NCI-H128 (cell line): ENCODE results near the gene COX14.
A peak's percentile ranks its signal among the peaks of the same experiment; 100 is the strongest.
"Not testable (repeated sequence)": the region's sequence is repeated elsewhere in the genome, so short reads cannot be mapped to it uniquely, and the experiment has no call there.

Experiments
- DNase-seq: peaks from one replicate; lab custom pipeline; 2025; ENCODE audit not compliant: unreplicated experiment; lab: John Stamatoyannopoulos, UW

The COX14 gene

DNA sequence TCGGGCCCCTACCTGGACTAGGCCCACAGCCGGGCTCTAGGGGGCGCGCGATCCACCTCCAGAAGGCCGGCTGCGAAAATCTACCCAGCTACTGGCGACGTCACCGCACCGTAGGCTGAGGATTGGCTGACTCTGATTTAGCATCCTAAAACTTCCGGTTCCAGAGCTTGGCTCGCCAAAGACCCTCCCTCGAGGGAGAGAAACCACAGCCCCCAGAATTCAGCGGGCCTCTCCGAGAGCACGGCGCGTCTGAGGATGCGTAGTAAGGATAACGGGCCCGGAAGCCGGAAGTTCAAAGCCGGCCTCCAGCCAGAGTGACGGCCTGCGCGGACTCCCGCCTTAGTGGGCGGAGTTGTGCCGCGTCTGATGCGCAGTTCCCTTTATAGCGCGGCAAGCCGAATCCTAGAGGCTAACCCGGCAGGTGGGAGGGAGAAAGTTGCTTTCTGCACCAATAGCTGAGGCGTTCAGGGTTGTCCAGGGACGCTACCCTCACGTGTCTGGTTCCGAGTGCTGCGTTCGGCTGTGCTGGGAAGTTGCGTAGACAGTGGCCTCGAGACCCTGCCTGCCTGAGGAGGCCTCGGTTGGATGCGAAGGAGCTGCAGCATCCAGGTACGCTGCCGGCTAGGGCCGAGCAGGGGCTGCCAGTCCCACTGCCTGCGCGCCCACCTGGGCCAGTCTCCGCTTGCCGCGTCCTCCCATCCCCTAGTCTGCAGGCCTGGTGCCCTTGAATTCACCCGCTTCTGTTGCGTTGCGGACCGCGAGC lies at the start of gene COX14:
TSS of gene COX14 (plus strand) at position 544 of the 763 bp plus-strand sequence. CDS start 7,808 bp downstream, outside the sequence.
- DNase-seq: peak; percentile 100

DNA sequence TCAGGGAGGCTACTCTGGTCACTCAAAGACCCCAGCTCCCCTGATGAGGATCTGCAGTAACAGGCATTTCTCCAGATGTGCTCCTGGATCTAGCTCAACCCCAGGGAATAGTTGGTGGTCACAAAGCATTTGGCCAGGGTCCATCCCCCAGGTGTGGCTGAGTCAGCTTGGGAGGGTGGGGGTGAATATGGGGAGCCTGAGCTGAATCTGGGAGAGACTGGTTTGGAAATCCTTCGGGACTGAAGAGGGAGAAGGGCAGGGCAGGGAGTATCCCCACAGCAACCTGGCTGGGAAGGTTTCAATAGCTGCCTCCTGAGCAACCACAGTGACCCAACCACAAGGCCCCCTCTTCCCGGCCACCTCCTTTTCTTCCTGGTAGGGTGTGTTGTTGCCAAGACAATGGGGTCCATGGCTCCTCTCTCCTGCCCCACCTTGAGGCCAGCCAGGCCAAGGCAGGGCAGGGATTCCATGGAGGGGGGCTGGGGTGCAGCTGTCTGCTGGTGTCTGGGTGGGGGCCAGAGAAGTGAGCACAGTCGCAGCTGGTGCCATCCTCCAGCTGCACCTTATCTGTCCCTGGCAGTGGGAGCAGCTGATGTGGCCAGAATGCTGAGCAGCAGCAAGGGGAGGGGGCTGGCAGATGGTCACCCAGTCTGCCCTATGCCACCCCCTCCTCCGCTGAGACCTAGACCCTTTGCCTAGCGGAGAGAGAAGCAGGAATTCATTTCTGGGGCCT lies 49.1 kb upstream of the COX14 start:
- no peak for DNase-seq

DNA sequence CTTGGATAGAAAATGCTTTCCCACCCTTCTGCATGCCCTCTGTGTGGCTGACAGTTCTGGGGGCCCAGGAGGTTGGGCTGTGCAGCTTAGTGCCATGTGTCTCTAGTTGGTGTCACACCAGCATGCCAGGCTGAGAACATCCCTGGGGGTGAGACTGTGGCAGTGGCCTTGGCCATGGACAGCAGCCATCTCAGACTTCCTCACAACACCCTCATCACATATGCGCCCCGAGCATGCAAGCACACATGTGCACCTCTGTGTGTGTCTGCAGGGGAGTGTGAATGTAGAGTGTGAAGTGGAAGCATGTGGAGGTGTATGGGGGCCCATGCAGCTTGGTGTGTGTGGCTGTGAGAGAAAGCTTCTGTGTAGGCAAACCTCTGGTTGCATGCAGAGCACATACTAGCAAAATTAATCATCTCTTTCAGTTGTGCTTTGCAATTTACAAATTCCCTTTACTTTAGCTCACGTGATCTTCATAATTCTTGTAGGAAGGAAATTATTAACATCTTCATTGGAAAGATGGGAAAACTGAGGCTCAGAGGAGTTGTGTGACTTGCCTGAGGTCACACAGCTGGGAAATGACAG lies 46.2 kb upstream of the COX14 start:
- DNase-seq: no peak

DNA sequence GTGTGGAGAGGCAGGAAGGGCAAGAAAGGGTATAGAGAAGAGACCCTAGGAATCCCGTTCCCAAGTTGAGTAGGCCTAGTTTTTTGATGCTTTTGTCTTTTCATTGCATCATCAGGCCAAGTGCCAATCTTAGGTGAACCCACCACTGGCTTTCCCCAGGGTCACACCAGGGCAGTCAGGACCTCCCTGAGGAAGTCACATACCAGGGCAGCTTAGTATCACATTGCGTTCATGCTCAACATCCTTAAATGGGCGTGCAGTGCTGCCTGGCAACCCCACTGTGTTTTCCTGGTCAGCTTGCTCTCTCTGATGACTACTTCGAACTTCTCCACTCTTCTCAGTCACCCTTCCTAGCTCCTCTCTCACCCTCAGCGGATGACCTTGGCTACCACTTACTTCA lies 45.6 kb upstream of the COX14 start:
- DNase-seq: no peak

DNA sequence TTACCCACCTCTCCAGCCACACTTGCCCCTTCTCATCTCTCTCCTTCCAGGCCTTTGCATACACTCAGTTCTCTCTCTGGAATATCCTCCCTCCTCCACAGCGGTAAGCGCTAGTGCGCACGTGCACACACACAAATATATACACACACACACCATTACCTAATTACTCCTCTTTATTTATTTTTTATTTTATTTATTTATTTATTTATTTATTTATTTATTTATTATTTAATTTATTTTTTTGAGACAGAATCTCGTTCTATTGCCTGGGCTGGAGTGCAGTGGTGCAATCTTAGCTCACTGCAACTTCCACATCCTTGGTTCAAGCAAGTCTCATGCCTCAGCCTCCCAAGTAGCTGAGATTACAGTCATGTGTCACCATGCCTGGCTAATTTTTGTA lies 43.0 kb upstream of the COX14 start:
- no peak for DNase-seq

DNA sequence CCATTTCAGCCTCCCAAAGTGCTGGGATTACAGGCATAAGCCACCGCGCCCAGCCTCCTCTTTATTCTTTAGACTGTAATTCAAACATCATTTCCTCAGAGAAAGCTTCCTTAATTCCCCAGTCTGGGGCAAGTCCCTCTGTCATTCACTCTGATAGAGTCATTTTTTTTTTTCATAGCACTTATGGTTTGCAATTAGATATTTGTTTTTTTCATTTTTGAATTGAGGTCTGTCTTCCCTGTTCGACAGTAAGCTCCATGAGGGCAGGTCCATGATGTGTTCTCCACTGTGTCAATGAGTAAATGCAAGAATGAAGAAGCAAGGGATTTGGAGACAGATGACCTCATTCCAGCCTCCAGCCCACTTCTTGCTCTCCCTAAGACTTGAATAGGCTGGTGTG lies 42.5 kb upstream of the COX14 start:
- DNase-seq: no peak

DNA sequence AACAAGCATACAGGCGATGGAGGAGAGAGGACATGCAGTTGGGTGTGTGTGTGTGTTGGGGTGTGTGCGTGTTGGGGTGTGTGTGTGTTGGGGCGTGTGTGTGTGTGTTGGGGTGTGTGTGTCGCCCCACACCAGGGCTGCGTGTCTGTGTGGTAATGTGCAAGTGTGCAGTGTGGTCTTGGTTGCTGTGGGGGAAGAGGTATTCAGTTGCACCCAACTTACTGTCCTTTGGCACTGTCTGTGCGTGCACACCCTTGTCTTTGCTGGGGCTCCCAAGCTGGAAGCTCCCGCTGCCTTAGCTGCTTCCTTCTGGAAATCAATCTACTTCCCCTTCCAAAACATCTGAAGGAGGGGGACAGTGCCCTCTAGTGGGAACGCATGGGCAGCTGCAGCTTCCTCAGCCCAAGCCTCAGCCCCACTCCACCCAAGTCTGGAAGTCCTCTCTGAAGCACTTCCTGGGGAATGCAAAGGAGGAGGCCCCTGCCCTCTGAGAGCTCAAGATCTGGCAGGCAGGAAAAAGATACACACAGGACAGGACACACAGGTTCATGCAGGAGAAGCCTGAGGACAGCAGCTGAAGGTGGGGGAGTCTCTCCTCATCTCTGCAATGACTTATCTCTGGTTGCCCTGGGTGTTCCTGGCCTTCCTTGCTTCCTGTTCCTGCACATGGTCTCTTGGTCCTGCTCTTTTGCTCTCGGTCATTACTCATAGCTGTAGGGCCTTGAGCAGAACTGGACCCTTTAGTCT lies 41.5 kb upstream of the COX14 start:
- peak; percentile 44 for DNase-seq

DNA sequence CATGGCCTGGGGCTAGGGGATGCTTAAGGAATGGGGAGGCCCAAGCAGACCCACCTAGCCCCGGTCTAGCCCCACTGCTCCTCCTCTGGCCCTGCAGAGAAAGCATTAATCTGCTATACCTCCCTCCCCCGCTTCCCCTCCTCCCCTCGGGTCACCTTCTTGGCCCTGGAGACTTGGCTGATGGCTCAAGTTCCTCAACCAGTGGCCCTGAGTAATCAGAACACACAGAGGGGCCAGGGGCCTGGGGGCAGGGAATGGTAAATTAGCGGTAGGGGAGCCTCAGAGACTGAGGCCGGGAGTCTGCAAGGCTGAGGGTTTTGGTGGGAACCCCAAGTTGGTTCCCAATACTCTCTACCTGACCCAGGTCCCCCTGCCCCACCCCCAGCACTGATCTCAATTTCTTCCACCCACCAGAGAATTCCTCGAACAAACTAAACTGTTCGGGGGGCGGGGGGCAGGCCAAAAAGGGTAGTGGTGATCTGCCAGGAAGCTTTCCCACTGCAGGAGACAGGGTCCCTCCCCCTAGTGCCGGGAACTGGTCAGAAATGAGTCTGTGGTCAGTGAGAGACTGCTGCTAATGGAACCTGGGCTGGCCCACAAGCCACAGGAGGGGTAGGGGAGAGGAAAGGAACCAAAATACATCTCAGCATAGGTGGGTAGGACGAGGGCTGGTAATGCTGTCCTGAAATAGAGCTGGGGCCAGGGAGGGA lies 39.7 kb upstream of the COX14 start:
- DNase-seq: no peak

DNA sequence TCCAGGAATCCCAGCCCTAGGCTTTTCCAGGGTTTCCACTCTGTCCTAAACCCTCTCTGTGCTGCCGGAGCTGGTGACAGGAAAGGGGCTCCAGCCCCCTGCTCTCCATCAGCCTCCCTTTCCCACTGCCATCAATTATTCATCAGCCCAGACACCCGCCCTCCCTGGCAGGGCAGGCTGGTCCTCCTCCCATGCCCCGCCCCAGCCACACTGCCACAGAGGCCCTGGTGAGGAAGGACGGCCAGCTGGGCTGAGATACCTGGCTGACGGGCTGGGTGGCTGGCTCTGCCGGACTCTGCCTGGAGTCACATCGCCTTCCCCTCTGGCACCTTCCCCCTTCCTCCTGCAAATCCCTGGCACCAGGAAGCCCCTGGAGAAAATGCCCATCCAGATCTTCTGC lies 38.8 kb upstream of the COX14 start:
- no peak for DNase-seq

DNA sequence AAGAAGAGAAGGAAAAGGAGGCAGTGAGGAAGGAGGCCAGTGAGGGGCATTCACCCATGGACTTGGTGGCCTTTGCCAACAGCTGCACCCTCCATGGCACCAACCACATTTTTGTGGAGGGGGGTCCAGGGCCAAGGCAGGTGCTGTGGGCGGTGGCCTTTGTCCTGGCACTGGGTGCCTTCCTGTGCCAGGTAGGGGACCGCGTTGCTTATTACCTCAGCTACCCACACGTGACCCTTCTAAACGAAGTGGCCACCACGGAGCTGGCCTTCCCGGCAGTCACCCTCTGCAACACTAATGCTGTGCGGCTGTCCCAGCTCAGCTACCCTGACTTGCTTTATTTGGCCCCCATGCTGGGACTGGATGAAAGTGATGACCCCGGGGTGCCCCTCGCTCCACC lies 38.3 kb upstream of the COX14 start:
- DNase-seq: no peak

DNA sequence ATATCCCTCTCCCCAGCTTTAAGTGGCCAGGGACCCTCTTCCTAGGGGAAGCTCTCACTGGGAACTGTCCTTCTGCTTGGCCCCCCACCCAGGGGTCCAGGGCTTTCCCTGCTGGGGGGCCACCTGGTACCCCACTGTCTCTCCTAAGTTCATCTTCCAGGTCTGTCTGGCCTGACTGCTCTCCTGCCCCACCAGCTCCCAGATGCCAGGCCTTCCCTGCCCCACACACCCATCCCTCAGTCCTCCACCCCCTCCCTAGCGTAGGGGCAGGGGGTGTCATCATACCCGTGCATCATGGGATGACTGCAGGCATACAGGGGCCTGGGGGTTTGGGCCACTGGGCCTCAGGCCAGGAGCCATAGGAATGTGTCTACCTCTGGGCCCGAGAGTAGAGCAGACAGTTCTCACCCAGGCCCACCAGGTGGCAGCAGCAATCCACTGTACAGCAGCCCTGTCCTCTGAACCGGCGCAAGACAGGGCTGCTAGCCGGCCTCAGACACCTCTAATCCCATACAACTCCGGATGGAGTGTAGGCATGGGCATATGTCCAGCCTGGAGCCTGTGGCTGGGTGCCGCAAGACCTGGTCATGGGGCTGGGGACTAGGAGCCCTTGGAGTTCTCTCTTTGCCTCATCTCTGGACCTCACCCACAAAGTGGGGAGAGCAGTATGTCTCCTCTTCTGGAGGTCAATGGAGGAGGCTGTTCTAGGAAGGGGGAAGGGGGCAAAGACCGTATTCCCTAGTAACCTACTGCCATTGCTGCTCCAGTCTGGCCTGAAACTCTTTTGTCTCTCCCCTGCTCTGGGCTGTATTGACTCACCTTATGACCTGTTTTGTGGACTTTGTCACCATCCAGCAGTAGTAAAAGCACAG lies 36.9 kb upstream of the COX14 start:
- DNase-seq: peak; percentile 72

DNA sequence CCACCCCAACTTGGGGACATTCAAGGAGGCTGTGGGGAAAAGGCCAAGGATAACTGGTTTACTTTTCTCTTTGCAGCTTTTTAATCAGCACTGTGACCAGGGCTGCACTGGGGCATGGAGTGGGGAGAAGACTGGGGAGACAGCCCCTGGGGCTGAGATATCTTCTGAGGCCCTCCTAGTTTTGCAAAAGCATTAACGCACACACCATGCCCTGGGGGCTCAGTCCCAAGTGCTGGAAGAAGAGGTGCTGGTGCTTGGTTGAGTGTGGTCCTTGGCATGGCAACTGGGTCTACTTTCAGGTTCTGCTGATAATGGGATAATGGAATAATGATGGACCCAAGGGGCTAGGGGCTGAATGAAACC lies 36.2 kb upstream of the COX14 start:
- no peak for DNase-seq

DNA sequence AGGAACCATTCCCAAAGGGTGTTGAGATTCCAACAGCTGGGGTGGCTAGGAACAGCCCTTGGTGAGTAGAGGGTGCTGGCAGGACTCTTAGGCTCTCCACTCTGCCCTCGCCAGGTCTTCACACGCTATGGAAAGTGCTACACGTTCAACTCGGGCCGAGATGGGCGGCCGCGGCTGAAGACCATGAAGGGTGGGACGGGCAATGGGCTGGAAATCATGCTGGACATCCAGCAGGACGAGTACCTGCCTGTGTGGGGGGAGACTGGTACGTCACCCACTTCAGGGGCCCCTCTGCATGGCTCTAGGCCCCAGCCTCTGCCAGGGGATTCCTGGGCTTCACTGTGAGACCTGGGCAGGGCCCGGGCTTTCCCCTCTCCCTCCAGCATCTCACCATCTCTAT lies 34.9 kb upstream of the COX14 start:
- no peak for DNase-seq

DNA sequence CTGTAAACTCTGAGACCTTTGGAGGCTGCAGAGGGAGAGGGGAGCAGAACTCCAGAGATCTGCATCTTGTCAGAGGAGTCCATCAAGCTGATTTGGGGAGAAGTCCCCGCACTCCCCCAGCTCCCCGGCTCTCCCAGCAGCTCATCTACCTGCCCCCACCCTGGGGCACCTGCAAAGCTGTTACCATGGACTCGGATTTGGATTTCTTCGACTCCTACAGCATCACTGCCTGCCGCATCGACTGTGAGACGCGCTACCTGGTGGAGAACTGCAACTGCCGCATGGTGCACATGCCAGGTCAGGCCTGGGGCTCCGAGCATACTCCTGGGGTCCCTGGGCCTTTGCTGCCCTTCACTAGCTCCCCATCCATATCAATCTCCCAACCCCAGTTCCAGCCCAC lies 33.8 kb upstream of the COX14 start:
- no peak for DNase-seq

DNA sequence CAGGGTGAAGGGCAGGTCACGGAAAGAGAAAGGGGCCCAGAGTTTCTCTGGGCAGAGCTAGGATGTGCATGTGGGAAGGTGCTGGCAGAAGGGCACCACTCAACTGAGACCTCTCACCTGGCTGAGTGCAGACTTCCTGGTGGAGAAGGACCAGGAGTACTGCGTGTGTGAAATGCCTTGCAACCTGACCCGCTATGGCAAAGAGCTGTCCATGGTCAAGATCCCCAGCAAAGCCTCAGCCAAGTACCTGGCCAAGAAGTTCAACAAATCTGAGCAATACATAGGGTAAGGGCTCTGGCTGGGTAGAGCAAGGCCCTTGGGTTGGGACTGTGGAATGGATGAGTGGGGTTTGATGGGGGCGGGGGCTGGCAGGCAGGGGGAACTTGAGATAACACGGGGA lies 32.3 kb upstream of the COX14 start:
- no peak for DNase-seq

DNA sequence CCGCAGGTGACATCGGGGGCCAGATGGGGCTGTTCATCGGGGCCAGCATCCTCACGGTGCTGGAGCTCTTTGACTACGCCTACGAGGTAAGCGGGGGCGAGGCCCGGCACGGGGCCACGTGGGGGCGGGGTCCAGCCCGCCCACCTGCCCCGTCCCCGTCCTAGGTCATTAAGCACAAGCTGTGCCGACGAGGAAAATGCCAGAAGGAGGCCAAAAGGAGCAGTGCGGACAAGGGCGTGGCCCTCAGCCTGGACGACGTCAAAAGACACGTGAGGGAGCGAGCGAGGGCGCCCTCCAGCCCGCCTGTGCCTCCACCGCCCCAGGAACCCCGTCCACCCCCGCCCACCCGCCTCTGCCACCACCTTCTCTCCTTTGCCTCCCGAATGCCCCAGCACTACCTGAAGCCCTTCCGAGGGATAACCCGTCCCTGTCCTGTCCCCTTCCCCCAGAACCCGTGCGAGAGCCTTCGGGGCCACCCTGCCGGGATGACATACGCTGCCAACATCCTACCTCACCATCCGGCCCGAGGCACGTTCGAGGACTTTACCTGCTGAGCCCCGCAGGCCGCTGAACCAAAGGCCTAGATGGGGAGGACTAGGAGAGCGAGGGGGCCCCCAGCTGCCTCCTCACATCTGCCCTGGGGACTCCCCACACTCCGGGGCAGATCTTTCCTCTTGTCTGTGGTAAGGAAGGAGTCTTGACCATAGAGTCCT lies 30.8 kb upstream of the COX14 start:
- no peak for DNase-seq

DNA sequence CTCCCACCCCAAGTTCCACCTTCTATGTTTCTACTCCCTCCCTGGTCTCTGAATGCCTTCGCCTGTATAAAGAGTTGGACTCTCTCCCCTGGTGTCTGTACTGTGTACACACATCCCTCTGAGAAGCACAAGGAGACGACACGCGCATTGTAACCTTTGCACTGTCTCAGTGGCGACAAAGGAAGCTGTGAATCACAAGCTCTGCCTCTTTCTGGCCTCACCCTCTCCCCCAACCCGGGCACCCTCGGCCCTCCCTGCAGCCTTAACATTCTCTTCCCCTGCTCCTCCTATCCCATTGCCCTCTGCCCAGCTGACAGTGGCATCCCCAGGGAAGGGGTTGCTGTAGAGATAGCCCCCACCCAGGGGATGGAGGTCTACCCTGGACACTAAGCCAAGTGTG lies 29.4 kb upstream of the COX14 start:
- no peak for DNase-seq

DNA sequence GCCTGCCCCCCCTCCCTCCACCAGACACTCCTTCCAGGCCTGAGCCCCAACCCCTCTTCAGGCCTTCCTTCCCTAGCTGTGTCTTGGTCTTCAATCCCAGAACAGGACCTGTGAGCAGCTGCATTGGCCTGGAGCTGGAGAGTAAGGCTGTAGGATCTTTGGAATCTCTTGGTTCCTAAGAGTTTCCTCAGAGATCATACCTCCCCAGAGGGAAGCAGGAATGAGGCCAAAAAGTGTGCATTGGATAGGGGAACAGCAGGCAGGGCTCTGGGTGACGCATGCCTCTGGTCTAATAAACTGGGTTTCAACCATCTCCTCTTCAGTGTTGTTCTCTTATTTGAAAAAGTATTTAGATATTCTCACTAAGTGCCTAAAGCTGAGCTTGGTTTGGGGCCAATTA lies 28.7 kb upstream of the COX14 start:
- no peak for DNase-seq

DNA sequence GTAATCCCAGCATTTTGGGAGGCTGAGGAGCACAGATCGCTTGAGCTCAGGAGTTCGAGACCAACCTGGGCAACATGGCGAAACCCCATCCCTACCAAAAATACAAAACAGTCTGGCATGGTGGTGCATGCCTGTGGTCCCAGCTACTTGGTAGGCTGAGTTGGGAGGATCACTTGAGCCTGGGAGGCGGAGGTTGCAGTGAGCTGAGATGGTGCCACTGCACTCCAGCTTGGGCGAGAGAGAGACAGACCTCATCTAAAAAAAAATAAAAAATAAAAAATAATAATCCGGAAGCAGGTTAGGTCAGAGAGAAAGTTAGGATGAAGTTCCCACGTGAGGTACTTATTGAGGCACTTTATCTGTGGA lies 27.6 kb upstream of the COX14 start:
- not testable (repeated sequence) for DNase-seq
